Panc1 (cell line): ENCODE results near the gene NUP62CL. TPM values are rescaled to one million over a fixed set of nuclear protein-coding genes. Genes with fewer than 3 reads are reported as not detected.

Source experiments
- ATAC-seq: fragments of 200-7000 bp; cut with Tn5 transposase; 2 replicates; pipeline ENCODE4 v1.9.1; 2020; ENCODE audit warnings: mild to moderate bottlenecking, moderate library complexity
- BruUV-seq: library from RNA; stranded (reverse); fragments of 400-500 nt; replicated peaks from 2 replicates; lab custom pipeline; 2021; lab: Mats Ljungman, UMichigan
- CTCF ChIA-PET: fragments of 300-600 bp; sonication (Branson Sonifier 250); formaldehyde crosslinking; loops from one replicate; lab custom pipeline; 2022; ENCODE audit warnings: antibody characterized with exemption; lab: Charles Lee
- POLR2A ChIA-PET: fragments of 300-600 bp; sonication (Branson Sonifier 250); formaldehyde crosslinking; loops from one replicate; lab custom pipeline; 2022; ENCODE audit warnings: antibody characterized with exemption; lab: Charles Lee
- DNase-seq: peaks from one replicate; pipeline ENCODE4 v3.0.0-alpha.2; 2010; ENCODE audit warnings: low read depth, low spot score
- H3K27ac ChIP-seq: 2 replicates; pipeline ENCODE4 v1.5.1; 2011; ENCODE audit warnings: mild to moderate bottlenecking, low read length, inconsistent platforms
- H3K27me3 ChIP-seq: fragments of 200-500 bp; sonication (Bioruptor generic); 2 replicates; pipeline ENCODE4 v1.6.0; 2014; ENCODE audit warnings: low read length, inconsistent platforms; ENCODE audit not compliant: control insufficient read depth, insufficient read depth
- H3K36me3 ChIP-seq: fragments of 200-500 bp; sonication (Bioruptor generic); 2 replicates; pipeline ENCODE4 v1.5.1; 2014; ENCODE audit warnings: inconsistent platforms, mild to moderate bottlenecking, low read length, moderate library complexity; ENCODE audit not compliant: control insufficient read depth, insufficient read depth
- H3K4me1 ChIP-seq: 2 replicates; pipeline ENCODE4 v1.5.1; 2011; ENCODE audit warnings: inconsistent platforms, mild to moderate bottlenecking, low read length, moderate library complexity; ENCODE audit not compliant: control insufficient read depth, insufficient read depth
- H3K4me3 ChIP-seq, 2 experiments: 2 replicates each; pipeline ENCODE4 v1.5.1; 2011 to 2012; ENCODE audit warnings: low read depth in 2 of 2, low read length in 2 of 2, mild to moderate bottlenecking in 2 of 2, inconsistent platforms in 1 of 2, moderate library complexity in 1 of 2
- H3K9me3 ChIP-seq: fragments of 200-500 bp; sonication (Bioruptor generic); 2 replicates; pipeline ENCODE4 v1.5.1; 2014; ENCODE audit warnings: low read depth, mild to moderate bottlenecking, inconsistent platforms, low read length, moderate library complexity; ENCODE audit not compliant: control insufficient read depth, insufficient read depth
- CTCF ChIP-seq: fragments of 450-650 bp; IDR thresholded peaks from 2 replicates; pipeline ENCODE4 v1.5.1; 2017; ENCODE audit warnings: mild to moderate bottlenecking
- POLR2AphosphoS5 ChIP-seq: IDR thresholded peaks from 2 replicates; pipeline ENCODE4 v1.6.1; 2012; ENCODE audit warnings: mild to moderate bottlenecking, low read depth, low read length, moderate library complexity
- REST ChIP-seq, 2 experiments: IDR thresholded peaks; 2 replicates each; pipeline ENCODE4 v1.6.1; 2011 to 2012; ENCODE audit warnings: low read depth in 2 of 2, control low read depth in 1 of 2, low read length in 1 of 2, mild to moderate bottlenecking in 1 of 2, moderate library complexity in 1 of 2; ENCODE audit not compliant: insufficient read depth in 1 of 2
- SIN3A ChIP-seq: IDR thresholded peaks from 2 replicates; pipeline ENCODE4 v1.6.1; 2012; ENCODE audit warnings: low read depth, mild to moderate bottlenecking, low read length, moderate library complexity, borderline replicate concordance; ENCODE audit not compliant: insufficient read depth
- TCF7L2 ChIP-seq: IDR thresholded peaks from 2 replicates; pipeline ENCODE4 v1.6.1; 2011; ENCODE audit warnings: mild to moderate bottlenecking, low read depth, low read length, inconsistent platforms
- in situ Hi-C: cut with HindIII; loops from 2 replicates; pipeline ENCODE4 v1.10.0; 2016; ENCODE audit warnings: low sequenced_read_pairs, low pct_unique_long_range_greater_than_20kb
- intact Hi-C: fragments of 100-400 bp; cut with micrococcal nuclease; formaldehyde crosslinking; loops from one replicate; pipeline ENCODE4 v1.10.0; 2022; ENCODE audit not compliant: unreplicated experiment
- total RNA-seq: library from RNA; stranded (reverse); gene quantifications from one replicate; pipeline ENCODE4 v1.2.1, GENCODE V29; 2021; ENCODE audit not compliant: unreplicated experiment

NUP62CL gene
- total RNA-seq, 1 experiment from 2014 or later, result 1.1 TPM

GRCh38 chrX:107207089-107207488, 856 bp upstream of the NUP62CL start:
- BruUV-seq, result no TSS peak
- intact Hi-C loops (no loop called here), in situ Hi-C loops (no loop called here)
- no peaks in the 10 kb centered on the region for H3K9me3 ChIP-seq
- no peaks in the 10 kb centered on the region for H3K36me3 ChIP-seq
- H3K27me3 ChIP-seq, result no peaks in the 10 kb centered on the region
- TF ChIP-seq SIN3A, result no peak
- TF ChIP-seq TCF7L2, result no peak
- no peak for TF ChIP-seq POLR2AphosphoS5
- no peak for TF ChIP-seq REST (IDR thresholded peaks at IDR 0.05; ENCODE audit: insufficient read depth in 1 of 2, low read depth in 2 of 2, low read length in 1 of 2)
- no peak for TF ChIP-seq CTCF
- DNase-seq, result no peak
- H3K4me3 ChIP-seq, result no peak overlapping the region
- ChIA-PET POLR2A (no interaction called here), CTCF (no interaction called here)
- H3K27ac ChIP-seq, result no peak overlapping the region
- no peaks in the 10 kb centered on the region for H3K4me1 ChIP-seq
- ATAC-seq, result no peak

GRCh38 chrX:107206697-107207065, 448 bp upstream of the NUP62CL start:
- ATAC-seq, result peak; percentile 22; the same call in 1 of the 2 replicates
- peak overlapping the region; percentile 54 to 57 for H3K4me3 ChIP-seq
- TF ChIP-seq POLR2AphosphoS5, result no peak
- TF ChIP-seq REST (IDR thresholded peaks at IDR 0.05; ENCODE audit: insufficient read depth in 1 of 2, low read depth in 2 of 2, low read length in 1 of 2), result no peak
- in situ Hi-C loops, result no loop called here
- intact Hi-C loops, result no loop called here
- CTCF ChIA-PET, result no interaction called here
- no peaks in the 10 kb centered on the region for H3K4me1 ChIP-seq
- no peak for DNase-seq
- H3K27ac ChIP-seq, result no peak overlapping the region
- no peaks in the 10 kb centered on the region for H3K27me3 ChIP-seq
- no peaks in the 10 kb centered on the region for H3K9me3 ChIP-seq
- no TSS peak for BruUV-seq
- POLR2A ChIA-PET, result no interaction called here
- H3K36me3 ChIP-seq, result no peaks in the 10 kb centered on the region
